HEK293 (cell line): ENCODE measurements around the gene LGALS8.
A peak's percentile ranks its signal among the peaks of the same experiment; 100 is the strongest.

Experiments used
- CTCF ChIA-PET: fragments of 350-600 bp; formaldehyde crosslinking; extraction: SDS; loops from one replicate; lab custom pipeline; 2021; ENCODE audit warnings: antibody characterized with exemption; lab: Yijun Ruan, JAX
- POLR2A ChIA-PET: fragments of 300-600 bp; formaldehyde crosslinking; extraction: SDS; loops from one replicate; lab custom pipeline; 2020; ENCODE audit warnings: antibody characterized with exemption, inconsistent platforms; lab: Yijun Ruan, JAX
- H3K27ac ChIP-seq: fragments of 200-500 bp; sonication (Bioruptor generic); 2 replicates; pipeline ENCODE4 v1.5.1; 2014; ENCODE audit warnings: low read depth, low read length, control low read depth, inconsistent platforms; ENCODE audit errors: extremely low read depth
- H3K36me3 ChIP-seq, 2 experiments: fragments of 200-500 bp in 1 of 2; sonication (Bioruptor generic) in 1 of 2; 1 replicate in 1 of 2; 2 replicates in 1 of 2; pipeline ENCODE4 v1.5.1; 2014 to 2017; ENCODE audit warnings: inconsistent platforms in 2 of 2, low read length in 2 of 2; ENCODE audit not compliant: control insufficient read depth in 2 of 2, insufficient read depth in 1 of 2
- H3K4me1 ChIP-seq: fragments of 200-500 bp; sonication (Bioruptor generic); 2 replicates; pipeline ENCODE4 v1.5.1; 2014; ENCODE audit warnings: mild to moderate bottlenecking, low read length, inconsistent platforms; ENCODE audit not compliant: control insufficient read depth, insufficient read depth
- H3K4me3 ChIP-seq: 2 replicates; pipeline ENCODE4 v1.5.1; 2011; ENCODE audit warnings: low read depth, mild to moderate bottlenecking, control low read depth, low read length, moderate library complexity
- H3K9me3 ChIP-seq: fragments of 200-500 bp; sonication (Bioruptor generic); 2 replicates; pipeline ENCODE4 v1.5.1; 2014; ENCODE audit warnings: low read depth, low read length, inconsistent platforms; ENCODE audit not compliant: control insufficient read depth, insufficient read depth
- BCL11B ChIP-seq: fragments of 450-650 bp; formaldehyde crosslinking; IDR thresholded peaks from 2 replicates; pipeline ENCODE4 v1.5.1; 2016; ENCODE audit warnings: low read depth, missing biosample characterization, missing genetic modification characterization
- KLF7 ChIP-seq: fragments of 450-650 bp; formaldehyde crosslinking; IDR thresholded peaks from 2 replicates; pipeline ENCODE4 v1.5.1; 2016; ENCODE audit warnings: missing biosample characterization, missing genetic modification characterization, borderline replicate concordance
- OVOL3 ChIP-seq: fragments of 450-650 bp; formaldehyde crosslinking; IDR thresholded peaks from 2 replicates; pipeline ENCODE4 v1.5.1; 2016; ENCODE audit warnings: missing biosample characterization, missing genetic modification characterization
- PRDM10 ChIP-seq: fragments of 450-650 bp; formaldehyde crosslinking; IDR thresholded peaks from 2 replicates; pipeline ENCODE4 v1.5.1; 2016; ENCODE audit warnings: missing biosample characterization, missing genetic modification characterization
- RBAK ChIP-seq: fragments of 450-650 bp; formaldehyde crosslinking; IDR thresholded peaks from 2 replicates; pipeline ENCODE4 v1.5.1; 2016; ENCODE audit warnings: missing biosample characterization, missing genetic modification characterization
- YY2 ChIP-seq: fragments of 450-650 bp; formaldehyde crosslinking; IDR thresholded peaks from 2 replicates; pipeline ENCODE4 v1.5.1; 2016; ENCODE audit warnings: missing biosample characterization, missing genetic modification characterization
- ZNF394 ChIP-seq: fragments of 450-650 bp; formaldehyde crosslinking; IDR thresholded peaks from 2 replicates; pipeline ENCODE4 v1.5.1; 2016; ENCODE audit warnings: missing biosample characterization, missing genetic modification characterization, mild to moderate bottlenecking, moderate library complexity, borderline replicate concordance
- ZNF518A ChIP-seq: fragments of 450-650 bp; formaldehyde crosslinking; conservative IDR thresholded peaks from 2 replicates; pipeline ENCODE4 v1.5.1; 2016; ENCODE audit warnings: low read depth, missing biosample characterization, missing genetic modification characterization
- ZNF580 ChIP-seq: fragments of 450-650 bp; formaldehyde crosslinking; IDR thresholded peaks from 2 replicates; pipeline ENCODE4 v1.5.1; 2016; ENCODE audit warnings: missing biosample characterization, missing genetic modification characterization
- ZNF600 ChIP-seq: fragments of 450-650 bp; formaldehyde crosslinking; IDR thresholded peaks from 2 replicates; pipeline ENCODE4 v1.5.1; 2016; ENCODE audit warnings: missing biosample characterization, missing genetic modification characterization
- ZNF785 ChIP-seq: fragments of 450-650 bp; formaldehyde crosslinking; IDR thresholded peaks from 2 replicates; pipeline ENCODE4 v1.5.1; 2016; ENCODE audit warnings: missing biosample characterization, missing genetic modification characterization
- ZNF791 ChIP-seq: fragments of 450-650 bp; formaldehyde crosslinking; IDR thresholded peaks from 2 replicates; pipeline ENCODE4 v1.5.1; 2016; ENCODE audit warnings: missing biosample characterization, missing genetic modification characterization
- ZSCAN4 ChIP-seq: fragments of 450-650 bp; formaldehyde crosslinking; IDR thresholded peaks from 2 replicates; pipeline ENCODE4 v1.5.1; 2017; ENCODE audit warnings: missing biosample characterization, missing genetic modification characterization
- TF ChIP-seq, protein P1 (sequence below): fragments of 450-650 bp; IDR thresholded peaks from 2 replicates; pipeline ENCODE4 v1.5.1; 2018; ENCODE audit warnings: missing biosample characterization, mild to moderate bottlenecking, missing genetic modification characterization
- TF ChIP-seq, protein P2 (sequence below): IDR thresholded peaks from 2 replicates; pipeline ENCODE4 v1.6.1; 2011; ENCODE audit warnings: mild to moderate bottlenecking, low read depth, low read length, borderline replicate concordance
- TF ChIP-seq, protein P3 (sequence below): fragments of 450-650 bp; formaldehyde crosslinking; IDR thresholded peaks from 2 replicates; pipeline ENCODE4 v1.5.1; 2016; ENCODE audit warnings: missing biosample characterization, missing genetic modification characterization

Gene LGALS8

GRCh38 chr1:236494586-236495466 is 29.0 kb upstream of the LGALS8 start (continued):
- TF ChIP-seq, protein P1, sequence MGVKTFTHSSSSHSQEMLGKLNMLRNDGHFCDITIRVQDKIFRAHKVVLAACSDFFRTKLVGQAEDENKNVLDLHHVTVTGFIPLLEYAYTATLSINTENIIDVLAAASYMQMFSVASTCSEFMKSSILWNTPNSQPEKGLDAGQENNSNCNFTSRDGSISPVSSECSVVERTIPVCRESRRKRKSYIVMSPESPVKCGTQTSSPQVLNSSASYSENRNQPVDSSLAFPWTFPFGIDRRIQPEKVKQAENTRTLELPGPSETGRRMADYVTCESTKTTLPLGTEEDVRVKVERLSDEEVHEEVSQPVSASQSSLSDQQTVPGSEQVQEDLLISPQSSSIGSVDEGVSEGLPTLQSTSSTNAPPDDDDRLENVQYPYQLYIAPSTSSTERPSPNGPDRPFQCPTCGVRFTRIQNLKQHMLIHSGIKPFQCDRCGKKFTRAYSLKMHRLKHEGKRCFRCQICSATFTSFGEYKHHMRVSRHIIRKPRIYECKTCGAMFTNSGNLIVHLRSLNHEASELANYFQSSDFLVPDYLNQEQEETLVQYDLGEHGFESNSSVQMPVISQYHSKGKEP (tag by site-specific recombination): peak; percentile 51; the same call in 1 of the 2 replicates
- TF ChIP-seq YY2 (tag by site-specific recombination) (peak; percentile 38; the same call in 1 of the 2 replicates), ZSCAN4 (tag by site-specific recombination) (no peak), ZNF600 (tag by site-specific recombination) (peak; percentile 39; the same call in 1 of the 2 replicates), ZNF785 (tag by site-specific recombination) (no peak), PRDM10 (tag by site-specific recombination) (peak; percentile 80), KLF7 (no peak)

- Histone ChIP-seq H3K27ac (no peak overlapping the region), H3K9me3 (no peaks in the 10 kb centered on the region), H3K4me3 (no peak overlapping the region), H3K36me3 (no peaks in the 10 kb centered on the region), H3K4me1 (peaks cover 3% of the 10 kb centered on the region; the same call in 1 of the 2 replicates)
- ChIA-PET POLR2A (interaction anchor here (1.0 kb wide), 1 partner anchor 215 kb away, joined by 3 read pairs; no protein-coding TSS in a partner anchor), CTCF (interaction anchor here (0.6 kb wide), 1 partner anchor 368 kb away, joined by 3 read pairs; no protein-coding TSS in a partner anchor)
- TF ChIP-seq, protein P2, sequence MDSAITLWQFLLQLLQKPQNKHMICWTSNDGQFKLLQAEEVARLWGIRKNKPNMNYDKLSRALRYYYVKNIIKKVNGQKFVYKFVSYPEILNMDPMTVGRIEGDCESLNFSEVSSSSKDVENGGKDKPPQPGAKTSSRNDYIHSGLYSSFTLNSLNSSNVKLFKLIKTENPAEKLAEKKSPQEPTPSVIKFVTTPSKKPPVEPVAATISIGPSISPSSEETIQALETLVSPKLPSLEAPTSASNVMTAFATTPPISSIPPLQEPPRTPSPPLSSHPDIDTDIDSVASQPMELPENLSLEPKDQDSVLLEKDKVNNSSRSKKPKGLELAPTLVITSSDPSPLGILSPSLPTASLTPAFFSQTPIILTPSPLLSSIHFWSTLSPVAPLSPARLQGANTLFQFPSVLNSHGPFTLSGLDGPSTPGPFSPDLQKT: no peak
- TF ChIP-seq RBAK (tag by site-specific recombination) (peak; percentile 24; the same call in 1 of the 2 replicates), BCL11B (tag by site-specific recombination) (no peak), ZNF580 (no peak), ZNF394 (no peak), ZNF791 (tag by site-specific recombination) (no peak), OVOL3 (no peak), ZNF518A (tag by site-specific recombination) (no peak)
- TF ChIP-seq, protein P3, sequence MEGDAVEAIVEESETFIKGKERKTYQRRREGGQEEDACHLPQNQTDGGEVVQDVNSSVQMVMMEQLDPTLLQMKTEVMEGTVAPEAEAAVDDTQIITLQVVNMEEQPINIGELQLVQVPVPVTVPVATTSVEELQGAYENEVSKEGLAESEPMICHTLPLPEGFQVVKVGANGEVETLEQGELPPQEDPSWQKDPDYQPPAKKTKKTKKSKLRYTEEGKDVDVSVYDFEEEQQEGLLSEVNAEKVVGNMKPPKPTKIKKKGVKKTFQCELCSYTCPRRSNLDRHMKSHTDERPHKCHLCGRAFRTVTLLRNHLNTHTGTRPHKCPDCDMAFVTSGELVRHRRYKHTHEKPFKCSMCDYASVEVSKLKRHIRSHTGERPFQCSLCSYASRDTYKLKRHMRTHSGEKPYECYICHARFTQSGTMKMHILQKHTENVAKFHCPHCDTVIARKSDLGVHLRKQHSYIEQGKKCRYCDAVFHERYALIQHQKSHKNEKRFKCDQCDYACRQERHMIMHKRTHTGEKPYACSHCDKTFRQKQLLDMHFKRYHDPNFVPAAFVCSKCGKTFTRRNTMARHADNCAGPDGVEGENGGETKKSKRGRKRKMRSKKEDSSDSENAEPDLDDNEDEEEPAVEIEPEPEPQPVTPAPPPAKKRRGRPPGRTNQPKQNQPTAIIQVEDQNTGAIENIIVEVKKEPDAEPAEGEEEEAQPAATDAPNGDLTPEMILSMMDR: no peak
Observed at GRCh38 chr1:236495467-236496112, 28.2 kb upstream of the LGALS8 start.
